Testis (tissue), 3 donors: ENCODE data around the gene IL17RE. TPM values are rescaled to one million over a fixed set of nuclear protein-coding genes. Genes with fewer than 3 reads are reported as not detected.
"Not testable (repeated sequence)": the region's sequence is repeated elsewhere in the genome, so short reads cannot be mapped to it uniquely, and the experiment has no call there.

ENCODE experiments used
- DNase-seq: peaks from one replicate; pipeline ENCODE4 v3.0.0-alpha.2; 2019
- H3K27ac ChIP-seq, 2 donors: fragments of 200-600 bp; sonication (generic); one replicate each; pipeline ENCODE4 v1.5.1; 2019
- H3K27me3 ChIP-seq: fragments of 200-600 bp; sonication (generic); one replicate; pipeline ENCODE4 v1.5.1; 2019
- H3K36me3 ChIP-seq: fragments of 200-600 bp; sonication (generic); one replicate; pipeline ENCODE4 v1.5.1; 2017; ENCODE audit warnings: low read depth; ENCODE audit errors: missing control alignments
- H3K4me1 ChIP-seq: fragments of 200-600 bp; sonication (generic); one replicate; pipeline ENCODE4 v1.5.1; 2019
- H3K4me3 ChIP-seq, 2 donors: fragments of 200-600 bp; sonication (generic); one replicate each; pipeline ENCODE4 v1.5.1; 2017 to 2019
- H3K9me3 ChIP-seq: fragments of 200-600 bp; sonication (generic); one replicate; pipeline ENCODE4 v1.5.1; 2017
- CTCF ChIP-seq, 3 experiments: fragments of 450-650 bp in 2 of 3; fragments of 200-600 bp in 1 of 3; sonication (generic) in 1 of 3; IDR thresholded peaks; one replicate each; pipeline ENCODE4 v1.5.1; 2016 to 2019; ENCODE audit warnings: antibody characterized with exemption in 3 of 3, mild to moderate bottlenecking in 2 of 3, moderate library complexity in 1 of 3
- POLR2A ChIP-seq: fragments of 450-650 bp; IDR thresholded peaks from one replicate; pipeline ENCODE4 v1.6.1; 2017; ENCODE audit warnings: antibody characterized with exemption, mild to moderate bottlenecking, moderate library complexity
- WGBS, 2 donors: methylation state at CpG; one replicate each; pipeline ENCODE4 v1.1.5; 2018; 5-methylcytosine and 5-hydroxymethylcytosine counted together
- intact Hi-C: fragments of 100-400 bp; cut with DNase I; formaldehyde crosslinking; loops from one replicate; pipeline ENCODE4 v1.15.1; 2023; ENCODE audit warnings: low total_unique reads
- polyA plus RNA-seq: library from polyadenylated mRNA; stranded (reverse); fragments of 350-450 nt; fragmentation: Illumina TruSeq; extraction: RNeasy Lipid Tissue Mini Kit (QIAGEN cat#74804); gene quantifications from one replicate; pipeline ENCODE4 v1.2.3, GENCODE V29; 2014; ENCODE audit warnings: low read depth, low replicate concordance; ENCODE audit not compliant: insufficient read depth
- total RNA-seq, 2 donors: library from RNA; depleted of rRNA; stranded (reverse); fragments of >200 nt; gene quantifications; one replicate each; pipeline ENCODE4 v1.2.3, GENCODE V29; 2016

The IL17RE gene
- total and polyA plus RNA-seq, 3 donors from 2014 or later = 0.43 to 1.8 (median 0.79) TPM

DNA sequence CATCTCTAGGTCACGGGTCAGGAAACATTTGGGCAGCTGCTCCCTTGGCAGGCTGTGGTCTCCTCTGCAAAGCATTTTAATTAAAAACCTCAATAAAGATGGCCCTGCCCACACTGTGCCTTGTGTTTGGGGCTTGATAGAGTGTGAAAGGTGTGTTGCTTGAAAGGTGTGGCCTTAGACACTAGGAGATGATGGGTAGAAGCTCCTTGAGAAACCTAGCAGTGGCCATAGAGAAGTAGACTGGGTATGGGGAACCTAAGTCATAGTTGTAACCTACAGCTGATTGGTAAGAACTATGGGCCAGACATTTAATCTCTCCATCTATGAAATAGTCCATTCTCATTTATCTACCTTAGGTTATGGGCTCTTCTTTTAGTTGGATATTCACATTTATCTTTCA is 8.9 kb upstream of the IL17RE start:
- H3K4me3 ChIP-seq = no peak overlapping the region
- 63 to 90% methylated on average over 1 of the region's 1 CpG for WGBS, 2 donors
- H3K9me3 ChIP-seq = no peaks in the 10 kb centered on the region
- H3K36me3 ChIP-seq = no peaks in the 10 kb centered on the region
- no peak for TF ChIP-seq POLR2A
- TF ChIP-seq CTCF (IDR thresholded peaks at IDR 0.05) = no peak
- no peak overlapping the region for H3K27ac ChIP-seq
- intact Hi-C loops = no loop called here
- H3K4me1 ChIP-seq = peaks cover 20% of the 10 kb centered on the region
- H3K27me3 ChIP-seq = no peaks in the 10 kb centered on the region
- DNase-seq = no peak

- intact Hi-C loops, H3K27ac ChIP-seq, H3K27me3 ChIP-seq, H3K9me3 ChIP-seq, H3K4me3 ChIP-seq, H3K4me1 ChIP-seq, H3K36me3 ChIP-seq, DNase-seq: not testable (repeated sequence)
- 90 to 93% methylated on average over 3 of the region's 3 CpGs for WGBS, 2 donors
Measured at GRCh38 chr3:9895715-9896114, 6.9 kb upstream of the IL17RE start.

- H3K4me1 ChIP-seq, H3K27ac ChIP-seq, DNase-seq, H3K27me3 ChIP-seq, H3K36me3 ChIP-seq, intact Hi-C loops, H3K9me3 ChIP-seq, H3K4me3 ChIP-seq: not testable (repeated sequence)
- 95 to 96% methylated on average over 10 of the region's 10 CpGs for WGBS, 2 donors
Measured at GRCh38 chr3:9896755-9897407, 5.8 kb upstream of the IL17RE start.

DNA sequence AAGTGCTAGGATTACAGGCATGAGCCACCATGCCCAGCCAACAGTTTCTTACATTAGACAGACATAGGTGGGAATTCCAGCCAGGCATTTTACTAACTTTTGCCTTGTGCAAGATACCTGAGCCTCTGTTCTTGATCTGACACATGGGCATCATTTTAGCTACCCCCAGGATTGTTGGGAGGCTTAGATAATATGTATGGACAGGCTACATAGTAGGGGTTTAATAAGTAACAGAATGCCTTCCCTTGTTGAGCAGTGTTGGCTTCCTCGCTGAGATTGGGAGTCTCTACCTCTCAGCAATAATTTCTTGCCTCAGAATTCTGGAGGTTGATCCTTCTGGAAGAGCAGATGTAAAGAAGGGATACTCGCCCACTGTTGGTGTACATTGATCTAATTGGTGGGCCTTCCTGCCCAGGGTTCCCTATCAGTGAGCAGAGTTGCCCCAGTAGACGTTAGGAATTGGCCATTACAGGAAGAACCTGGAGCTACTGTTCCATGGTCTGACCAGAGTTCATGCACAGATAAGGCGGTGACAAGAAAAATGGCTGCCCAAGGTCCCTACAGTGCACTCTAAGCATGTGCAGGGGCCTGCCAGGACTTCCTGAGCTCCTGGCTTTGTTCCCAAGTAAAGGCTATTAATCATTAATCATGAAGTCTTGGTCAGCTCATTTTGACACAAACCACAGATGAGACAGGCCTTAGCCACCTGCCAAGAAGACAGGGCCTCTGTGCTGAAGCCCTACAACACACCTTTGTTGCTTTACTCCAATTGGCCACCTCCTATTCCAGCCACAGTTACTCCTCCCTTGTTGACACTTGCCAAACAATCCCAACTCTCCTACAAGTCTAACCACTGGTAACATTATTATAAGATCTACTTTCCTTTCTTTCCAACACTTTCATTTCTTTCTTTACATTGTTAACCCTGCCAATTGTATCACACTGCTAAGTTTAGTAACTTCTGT is 5.0 kb upstream of the IL17RE start:
- TF ChIP-seq POLR2A (no peak), CTCF (IDR thresholded peaks at IDR 0.05) (no peak)
- H3K27ac ChIP-seq = no peak overlapping the region
- no peaks in the 10 kb centered on the region for H3K27me3 ChIP-seq
- H3K4me3 ChIP-seq = no peak overlapping the region
- H3K36me3 ChIP-seq = no peaks in the 10 kb centered on the region
- DNase-seq = no peak
- intact Hi-C loops = no loop called here
- peaks cover 4% of the 10 kb centered on the region for H3K4me1 ChIP-seq
- no peaks in the 10 kb centered on the region for H3K9me3 ChIP-seq
- WGBS, 2 donors = 73 to 81% methylated on average over 4 of the region's 4 CpGs

DNA sequence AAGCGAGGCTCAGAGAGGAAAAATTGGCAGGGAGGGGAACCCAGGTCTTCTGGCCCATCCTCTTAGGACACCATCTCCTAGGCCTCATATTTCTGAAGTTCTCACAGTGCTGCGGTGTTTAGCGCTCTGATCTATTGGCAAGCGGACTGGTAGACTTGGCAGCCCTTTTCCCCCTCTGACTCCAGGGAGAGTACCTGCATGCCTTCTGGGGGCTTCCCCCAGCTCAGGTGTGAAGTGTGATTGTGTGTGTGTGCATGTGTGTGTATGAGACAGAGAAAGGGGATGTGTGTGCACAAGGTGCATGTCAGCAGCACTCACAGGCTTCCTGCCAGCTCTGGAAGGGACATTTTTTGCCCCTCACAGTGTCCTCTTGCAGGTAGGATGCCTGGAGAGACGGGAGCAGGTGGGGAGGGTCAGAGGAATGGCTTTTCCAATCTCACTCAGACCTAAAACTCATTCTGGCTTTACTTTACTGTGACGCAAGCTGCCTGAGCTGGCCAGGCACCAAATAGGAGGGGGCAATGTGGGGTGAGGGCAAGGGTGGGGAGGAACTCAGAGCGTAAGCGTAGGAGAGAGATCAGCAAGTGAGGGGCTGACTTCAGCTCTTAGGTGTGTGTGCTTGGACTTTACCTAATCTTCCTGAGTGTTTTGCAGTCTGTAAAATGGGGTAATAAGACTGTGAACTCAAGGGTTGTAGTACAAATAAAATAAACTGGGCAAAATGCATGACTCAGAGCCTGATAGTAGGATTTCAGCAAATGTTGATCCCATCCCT is 4.0 kb upstream of the IL17RE start:
- no peak for DNase-seq
- WGBS, 2 donors = 78 to 82% methylated on average over 8 of the region's 8 CpGs
- TF ChIP-seq POLR2A = no peak
- no peak for TF ChIP-seq CTCF (IDR thresholded peaks at IDR 0.05)
- Histone ChIP-seq H3K4me1 (peaks cover 4% of the 10 kb centered on the region), H3K36me3 (no peaks in the 10 kb centered on the region), H3K27ac (no peak overlapping the region), H3K9me3 (no peaks in the 10 kb centered on the region), H3K4me3 (no peak overlapping the region), H3K27me3 (no peaks in the 10 kb centered on the region)
- intact Hi-C loops = no loop called here
